Measurements from ENCODE around the gene PRDM10.
"Not testable (repeated sequence)": the region's sequence is repeated elsewhere in the genome, so short reads cannot be mapped to it uniquely, and the experiment has no call there.

The PRDM10 gene

DNA sequence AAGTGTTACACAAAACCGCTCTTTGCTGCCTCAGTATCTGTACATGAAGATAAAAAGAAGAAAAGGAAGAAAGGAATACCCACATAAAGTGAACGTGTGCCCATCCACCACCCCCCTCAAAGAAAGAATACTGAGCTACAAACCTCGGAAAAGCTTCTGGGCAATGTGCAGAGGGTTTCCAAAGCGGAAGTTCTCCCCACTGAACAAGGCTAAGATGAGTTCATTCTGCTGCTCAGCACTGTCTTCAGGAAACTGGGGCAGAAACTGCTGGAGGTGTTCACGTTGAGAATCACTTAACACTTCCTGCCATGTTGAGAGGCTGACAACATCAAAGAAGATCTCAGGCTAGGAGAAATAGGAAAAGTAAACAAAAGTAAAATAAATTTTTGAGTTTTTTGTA is 114.2 kb downstream of the PRDM10 start:
- no peak for DNase-seq

DNA sequence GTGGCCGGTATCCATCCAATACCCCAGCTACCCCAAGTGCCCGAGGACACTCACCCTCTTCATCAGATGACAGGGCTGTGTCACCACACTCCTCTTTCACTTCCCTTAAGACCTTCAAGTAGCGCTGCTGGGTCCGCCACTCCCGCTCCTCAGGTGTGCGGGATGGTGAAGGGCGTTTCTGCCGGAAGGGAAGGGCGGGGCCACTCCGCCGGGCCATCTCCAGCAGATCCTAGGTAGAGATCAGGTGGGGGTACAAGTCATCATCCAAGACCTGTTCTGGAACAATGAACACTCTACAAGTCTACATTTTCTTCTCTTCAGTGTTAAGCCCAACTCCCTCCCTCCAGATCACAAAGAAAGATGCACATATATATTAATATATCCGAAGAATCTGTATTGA is 117.3 kb downstream of the PRDM10 start:
- DNase-seq, result no peak

DNA sequence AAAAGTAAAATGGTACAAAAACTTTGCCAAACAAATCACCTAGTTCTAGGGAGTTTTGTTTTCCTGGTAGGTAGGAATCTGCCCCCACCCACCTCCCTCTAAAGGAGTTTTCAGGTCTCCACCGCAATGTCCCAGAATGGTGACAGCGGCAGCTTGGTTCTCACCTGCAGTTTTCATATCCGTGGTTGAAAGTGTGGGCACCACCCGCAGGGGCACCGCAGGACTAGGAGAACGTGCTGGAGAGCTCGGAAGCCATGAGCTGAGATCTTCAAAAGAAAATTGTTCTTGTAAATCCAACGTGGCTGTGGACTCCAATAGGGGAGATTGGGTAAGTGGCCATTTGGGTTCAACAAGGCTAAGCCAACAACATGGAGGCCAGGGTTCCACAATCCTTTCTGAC is 118.1 kb downstream of the PRDM10 start:
- no peak for DNase-seq

DNA sequence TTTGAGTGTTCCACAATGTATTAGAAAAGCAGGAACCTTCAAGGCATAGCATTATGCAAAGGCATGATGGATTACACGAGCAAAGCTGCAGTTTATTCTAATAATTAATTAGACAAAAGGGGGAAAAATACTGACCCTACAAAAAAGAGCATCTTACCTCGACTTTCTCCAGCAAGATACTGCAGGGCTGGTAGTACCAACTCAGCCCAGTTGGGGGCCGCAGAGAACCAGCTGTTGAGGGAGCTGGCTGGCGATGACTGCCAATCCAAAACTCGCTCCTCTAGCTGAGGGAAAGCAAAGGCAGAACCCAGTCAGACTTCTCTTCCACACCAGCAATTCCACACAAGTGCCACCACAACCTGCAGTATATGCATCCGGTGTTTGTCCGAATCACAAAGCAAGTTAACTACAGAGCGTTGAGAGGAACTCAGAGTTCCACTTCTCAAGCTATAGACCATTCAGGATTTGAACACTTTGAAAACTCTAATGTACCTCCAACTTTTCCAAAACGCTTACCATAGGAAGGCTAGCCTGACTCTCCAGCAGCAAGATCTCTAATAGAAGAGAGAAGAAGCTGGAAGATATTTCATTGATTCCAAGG is 121.0 kb downstream of the PRDM10 start:
- no peak for DNase-seq

DNA sequence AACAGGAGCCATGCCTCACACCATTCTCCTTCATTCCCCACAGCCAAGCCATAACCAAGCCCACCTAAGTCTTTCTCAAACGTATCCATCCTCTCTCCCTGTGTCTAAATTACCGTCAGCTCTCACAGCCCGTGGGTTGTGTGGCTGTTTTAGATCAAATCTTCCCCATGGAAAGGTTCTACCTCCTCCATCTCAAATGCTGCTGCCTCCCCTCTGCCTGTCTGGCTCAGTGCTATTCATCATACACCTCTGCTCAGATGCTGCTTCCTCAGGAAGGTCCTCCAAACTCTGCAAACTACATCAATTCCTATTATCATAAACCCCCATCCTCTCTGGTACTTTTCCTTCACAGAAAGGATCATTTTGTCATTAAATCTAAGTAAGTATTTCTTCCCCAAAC is 122.3 kb downstream of the PRDM10 start:
- no peak for DNase-seq

DNA sequence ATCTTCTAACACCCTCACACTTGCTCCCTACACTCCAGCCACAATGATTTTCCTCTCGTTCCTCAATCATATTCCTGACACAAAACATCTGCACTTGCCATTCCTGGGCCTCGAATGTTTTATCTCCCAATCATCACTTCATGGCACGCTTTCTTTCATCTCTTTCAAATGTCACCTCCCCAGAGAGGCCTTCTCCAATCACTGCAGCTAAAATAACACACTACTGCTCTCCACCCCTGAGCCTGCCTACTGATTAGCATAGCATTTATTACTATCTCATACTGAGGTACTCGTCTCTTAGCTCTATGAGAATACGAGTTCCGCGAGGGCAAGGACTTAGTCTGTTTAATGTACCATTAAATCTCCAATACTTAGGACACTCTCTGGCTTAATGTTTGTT is 130.7 kb downstream of the PRDM10 start:
- DNase-seq, result no peak

DNA sequence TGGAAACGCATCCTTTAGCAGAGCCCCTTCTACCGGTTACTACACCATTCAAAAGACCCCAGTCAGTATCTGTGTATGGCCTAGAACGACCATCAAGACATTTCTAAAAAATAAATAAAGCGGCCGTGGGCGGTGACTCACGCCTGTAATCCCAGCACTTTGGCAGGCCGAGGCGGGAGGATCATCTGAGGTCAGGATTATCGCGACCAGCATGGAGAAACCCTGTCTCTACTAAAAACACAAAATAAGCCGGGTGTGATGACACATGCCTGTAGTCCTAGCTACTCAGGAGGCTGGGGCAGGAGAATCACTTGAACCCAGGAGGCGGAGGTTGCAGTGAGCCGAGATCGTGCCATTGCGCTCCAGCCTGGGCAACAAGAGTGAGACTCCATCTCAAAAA is 134.0 kb downstream of the PRDM10 start:
- DNase-seq, result not testable (repeated sequence)

DNA sequence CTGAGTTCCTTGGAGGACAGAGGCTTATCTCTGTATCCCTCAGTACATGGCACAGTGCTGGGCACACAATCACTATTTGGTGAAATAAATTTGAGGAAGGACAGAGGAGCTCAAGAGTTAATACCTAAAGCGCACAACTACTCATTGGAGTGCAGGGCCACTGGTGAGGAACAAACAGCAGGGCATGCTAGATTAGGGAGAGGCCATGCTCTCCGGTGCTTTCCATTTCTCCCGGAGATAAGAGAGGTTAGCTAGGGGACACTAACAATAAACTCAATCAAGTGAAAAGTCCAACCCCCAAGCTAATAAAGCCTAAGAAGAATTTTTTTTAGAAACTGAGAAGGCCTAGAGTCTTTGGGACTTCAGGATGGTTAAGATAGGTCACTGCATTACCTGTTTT is 136.3 kb downstream of the PRDM10 start:
- no peak for DNase-seq

DNA sequence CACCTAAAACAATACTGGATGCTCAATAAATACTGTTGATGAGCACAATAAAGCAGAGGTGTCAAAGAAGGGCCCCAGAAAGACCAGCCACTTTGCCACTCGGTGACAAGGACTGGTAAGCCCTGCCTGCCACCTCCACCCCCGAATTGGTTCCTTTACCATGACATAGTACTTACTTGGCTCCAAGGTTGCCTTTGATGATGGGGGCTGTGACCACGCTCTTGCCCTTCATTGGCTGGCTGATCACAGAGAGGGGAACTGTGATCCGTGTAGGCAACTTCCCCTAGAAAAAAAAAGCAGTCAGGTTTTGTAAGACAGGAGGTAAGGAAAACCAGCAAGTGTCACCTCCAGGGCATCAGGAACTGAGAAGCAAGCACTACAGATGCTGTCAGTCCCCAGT is 136.9 kb downstream of the PRDM10 start:
- DNase-seq, result no peak

DNA sequence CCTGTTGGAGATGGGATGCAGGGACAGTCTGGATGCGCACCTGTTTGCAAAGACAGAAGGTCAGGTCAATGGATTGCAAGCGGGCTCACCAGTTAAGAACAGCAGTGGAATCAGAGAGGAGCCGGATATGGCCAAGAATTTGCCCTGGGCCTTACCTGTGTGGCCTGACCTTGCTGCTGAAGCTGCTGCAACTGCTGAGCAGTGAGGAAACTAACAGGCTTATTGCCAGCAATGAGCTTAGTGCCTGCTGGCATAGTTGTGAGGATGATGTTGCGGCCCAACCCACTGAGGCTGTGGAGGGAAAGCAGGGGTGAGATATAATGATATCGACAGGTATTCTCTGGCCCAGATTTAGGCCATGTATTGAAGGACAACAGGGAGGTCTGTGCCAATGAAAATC is 137.8 kb downstream of the PRDM10 start:
- DNase-seq, result no peak

DNA sequence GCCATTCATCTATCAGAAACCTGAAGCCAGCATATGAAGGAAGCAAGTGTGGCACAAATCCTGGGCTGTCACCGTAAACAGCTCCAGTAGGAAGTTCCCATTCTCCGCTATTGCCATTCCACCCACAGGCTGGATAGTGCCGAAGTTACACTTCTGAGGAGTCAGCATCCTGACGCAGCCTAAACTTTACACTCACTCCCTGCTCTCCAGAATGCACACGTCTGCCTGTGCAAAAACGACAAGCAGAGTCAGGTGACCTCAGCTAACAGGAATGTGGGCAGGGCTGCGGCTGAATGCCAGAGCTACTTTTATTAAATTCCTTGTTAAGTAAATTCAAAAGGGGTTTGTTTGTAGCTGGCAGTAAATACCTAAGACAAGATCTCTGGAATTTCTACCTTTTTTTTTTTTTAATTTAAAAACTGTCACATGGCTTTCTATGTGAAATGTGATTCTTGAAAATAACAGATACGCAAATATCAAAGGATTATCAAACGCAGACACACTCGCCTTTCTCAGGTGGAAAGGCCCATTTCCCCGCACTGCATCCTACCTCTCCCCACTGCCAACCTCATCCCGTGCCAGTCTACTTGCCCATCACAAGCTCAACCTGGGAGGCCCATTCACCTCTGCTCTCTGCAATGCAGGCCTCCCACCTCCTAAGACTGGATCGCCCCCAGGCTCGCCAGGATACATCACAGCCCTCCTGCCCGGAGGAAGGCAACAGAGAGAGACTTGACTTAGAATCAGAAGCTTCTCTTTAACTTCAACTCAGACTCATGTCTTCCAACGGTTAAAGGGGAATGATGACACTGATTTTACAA is 140.7 kb downstream of the PRDM10 start:
- peak; percentile 66 for DNase-seq

DNA sequence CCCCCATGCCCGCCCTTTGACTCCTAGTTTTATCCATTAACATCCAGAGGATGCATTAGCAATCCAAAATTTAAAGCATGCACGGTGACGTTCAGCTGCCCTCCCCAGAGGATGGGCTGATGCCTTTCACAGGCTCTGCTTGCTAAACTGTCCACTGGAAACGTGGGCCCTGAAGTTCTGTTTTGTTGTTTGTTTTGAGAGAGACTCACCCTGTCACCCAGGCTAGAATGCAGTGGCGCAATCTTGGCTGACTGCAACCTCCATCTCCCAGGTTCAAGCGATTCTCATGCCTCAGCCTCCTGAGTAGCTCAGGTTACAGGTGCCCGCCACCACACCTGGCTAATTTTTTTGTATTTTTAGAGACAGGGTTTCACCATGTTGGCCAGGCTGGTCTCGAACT is 146.6 kb downstream of the PRDM10 start:
- DNase-seq, result no peak

DNA sequence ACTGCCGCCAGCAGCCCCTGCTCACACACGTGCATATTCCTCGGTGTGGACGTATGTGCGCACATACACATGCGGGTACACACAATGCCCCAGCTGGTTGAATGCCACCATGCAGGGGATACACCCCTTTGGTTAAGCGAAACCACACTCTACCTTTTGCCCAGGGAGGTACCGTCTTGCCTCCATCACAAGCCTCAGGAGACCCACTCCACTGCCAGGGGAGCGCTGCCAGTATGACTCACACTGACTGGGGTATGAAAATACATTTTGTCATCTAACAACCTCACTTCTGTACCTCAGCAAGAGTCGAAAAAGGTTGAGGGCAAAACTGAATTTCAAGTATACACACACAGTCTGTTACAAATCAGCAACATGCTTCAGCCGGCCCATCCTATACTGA is 147.5 kb downstream of the PRDM10 start:
- no peak for DNase-seq

DNA sequence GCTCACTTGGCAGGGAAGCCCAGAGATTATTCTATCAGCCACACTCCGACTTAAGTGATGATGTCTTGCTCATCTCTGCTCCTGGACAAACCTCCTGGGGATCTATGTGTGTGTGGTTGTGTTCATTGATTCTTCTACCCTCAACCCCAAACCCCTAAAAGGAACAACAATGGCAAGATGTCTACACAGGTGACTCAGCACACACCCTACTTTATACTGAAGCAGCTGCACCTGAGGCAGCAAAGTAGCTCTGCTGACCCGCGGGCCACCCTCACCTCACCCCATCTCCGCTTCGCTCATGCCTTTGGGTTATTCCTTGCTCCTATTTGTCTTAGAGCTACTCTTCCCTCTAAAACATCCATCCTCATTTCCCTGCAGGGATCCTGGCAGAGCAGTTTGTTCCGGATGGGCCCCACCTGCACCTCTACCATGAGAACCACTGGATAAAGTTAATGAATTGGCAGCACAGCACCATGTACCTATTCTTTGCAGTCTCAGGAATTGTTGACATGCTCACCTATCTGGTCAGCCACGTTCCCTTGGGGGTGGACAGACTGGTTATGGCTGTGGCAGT is 148.3 kb downstream of the PRDM10 start:
- DNase-seq, result no peak

DNA sequence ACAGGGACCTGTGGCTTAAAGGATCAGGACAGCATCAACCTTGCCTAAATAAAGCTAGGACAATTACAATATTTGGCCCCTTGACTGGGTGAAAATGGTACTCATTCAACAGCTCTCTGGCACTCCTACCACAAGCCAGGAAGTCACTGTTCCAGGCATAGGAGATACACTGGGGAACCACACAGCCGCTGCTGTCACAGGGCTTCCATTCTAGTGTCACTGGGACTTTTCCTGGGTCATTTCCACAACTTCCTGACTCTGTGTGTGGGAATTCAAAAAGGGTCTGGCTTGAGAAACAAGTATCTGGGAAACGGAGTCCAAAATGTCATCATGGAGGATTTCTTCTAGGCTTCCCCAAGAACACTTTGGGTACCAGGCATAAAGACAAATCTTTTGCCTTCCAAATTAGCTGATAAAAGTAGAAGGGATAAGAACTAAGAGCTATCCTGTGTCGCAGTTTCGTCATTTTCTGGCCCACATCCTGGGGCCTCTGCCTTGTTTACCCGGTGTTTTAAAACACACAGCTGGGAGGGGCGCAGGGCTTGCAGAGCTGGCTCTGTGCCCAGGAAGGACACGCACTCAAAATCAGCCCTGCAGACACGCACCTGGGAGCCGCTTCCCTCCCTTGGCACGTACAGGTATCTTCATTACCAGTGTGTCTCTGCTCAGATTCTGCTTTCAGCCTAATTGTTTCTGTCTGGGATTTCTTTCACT is 149.0 kb downstream of the PRDM10 start:
- DNase-seq, result peak; percentile 37

DNA sequence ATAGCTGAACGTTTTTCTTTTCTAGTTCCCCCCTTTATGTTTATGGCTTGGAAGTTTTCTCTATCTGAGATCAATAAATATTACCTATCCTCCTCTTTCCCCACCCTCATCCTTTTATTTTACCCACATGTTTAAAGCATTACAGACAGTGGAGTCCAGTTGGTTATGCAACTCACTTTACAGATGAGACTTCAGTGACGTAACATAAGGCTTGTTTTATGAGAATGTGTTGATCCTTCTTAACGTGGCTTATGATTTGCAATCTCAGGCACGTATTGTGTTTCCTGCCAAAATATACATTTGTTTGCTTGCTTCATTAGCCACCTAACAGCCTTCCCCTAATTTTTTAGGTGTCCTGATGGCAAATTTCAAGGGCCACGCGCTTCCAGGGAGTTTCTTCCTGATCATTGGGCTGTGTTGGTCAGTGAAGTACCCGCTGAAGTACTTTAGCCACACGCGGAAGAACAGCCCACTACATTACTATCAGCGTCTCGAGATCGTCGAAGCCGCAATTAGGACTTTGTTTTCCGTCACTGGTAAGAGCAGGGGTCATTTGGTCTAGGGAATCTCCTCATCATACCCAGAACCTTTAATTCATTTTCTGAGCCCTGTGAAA is 150.4 kb downstream of the PRDM10 start:
- no peak for DNase-seq
